Measurements from ENCODE around the gene RUNDC1. TPM values are rescaled to one million over a fixed set of nuclear protein-coding genes. Genes with fewer than 3 reads are reported as not detected.

Gene RUNDC1
- total RNA-seq (2022; extraction: Qiagen RNA extraction), result 19.0 to 20.1 TPM (median 19.6 TPM) in 5 replicates

GRCh38 chr17:42980274-42980765 lies at the start of gene RUNDC1:
Gene RUNDC1, plus strand, starts transcription at chr17:42980565. Its CDS starts 12 bp downstream, at chr17:42980577.

GRCh38 chr17:42964161-42964932 lies 16.0 kb upstream of the RUNDC1 start, which contains the start of gene AARSD1:
Gene AARSD1, minus strand, starts transcription at chr17:42964454. Its CDS starts 14 bp downstream, at chr17:42964440.

GRCh38 chr17:42979511-42980273 lies 673 bp upstream of the RUNDC1 start, which contains the start of gene PTGES3L:
Gene PTGES3L, minus strand, starts transcription at chr17:42980080. Its CDS starts 27 bp downstream, at chr17:42980053.

GRCh38 chr17:42997984-42998938 lies 17.9 kb downstream of the RUNDC1 start, which contains the start of gene RPL27:
Gene RPL27, plus strand, starts transcription at chr17:42998419. Its CDS starts 332 bp downstream, at chr17:42998751.

GRCh38 chr17:43006639-43007551 lies 26.5 kb downstream of the RUNDC1 start, which contains the start of gene IFI35:
Gene IFI35, plus strand, starts transcription at chr17:43006784. Its CDS starts 164 bp downstream, at chr17:43006948.

GRCh38 chr17:43021741-43022512 lies 41.6 kb downstream of the RUNDC1 start, which contains the start of gene VAT1:
Gene VAT1, minus strand, starts transcription at chr17:43022385. Its CDS starts 63 bp downstream, at chr17:43022322.

GRCh38 chr17:43024407-43025289 lies 44.3 kb downstream of the RUNDC1 start, which contains the start of gene RND2:
Gene RND2, plus strand, starts transcription at chr17:43025231. Its CDS starts 117 bp downstream, at chr17:43025348.

Other genes with a start within 250 kb of the RUNDC1 start
- gene EZH1, start 235.5 kb upstream of the RUNDC1 start, total RNA-seq (2022; extraction: Qiagen RNA extraction), result 8.9 to 13.0 TPM (median 11.9 TPM) in 5 replicates
- 0.51 to 1.3 TPM (median 1.2 TPM) in 5 replicates for gene RAMP2, start 219.3 kb upstream of the RUNDC1 start, total RNA-seq (2022; extraction: Qiagen RNA extraction)
- 123 to 126 TPM (median 124 TPM) in 5 replicates for gene VPS25, start 207.1 kb upstream of the RUNDC1 start, total RNA-seq (2022; extraction: Qiagen RNA extraction)
- 0.91 to 1.6 TPM (median 1.2 TPM) in 5 replicates for gene WNK4, start 200.0 kb upstream of the RUNDC1 start, total RNA-seq (2022; extraction: Qiagen RNA extraction)
- 112 to 138 TPM (median 133 TPM) in 5 replicates for gene COA3, start 181.9 kb upstream of the RUNDC1 start, total RNA-seq (2022; extraction: Qiagen RNA extraction)
- 0.03 to 0.06 TPM (median 0.04 TPM) in 4 of 5 replicates, not detected in the other for gene CNTD1, start 181.7 kb upstream of the RUNDC1 start, total RNA-seq (2022; extraction: Qiagen RNA extraction)
- gene BECN1, start 156.3 kb upstream of the RUNDC1 start, total RNA-seq (2022; extraction: Qiagen RNA extraction), result 78.1 to 101 TPM (median 79.7 TPM) in 5 replicates
- 220 to 295 TPM (median 223 TPM) in 5 replicates for gene PSME3, start 147.2 kb upstream of the RUNDC1 start, total RNA-seq (2022; extraction: Qiagen RNA extraction)
- 1.7 to 2.7 TPM (median 1.8 TPM) in 5 replicates for gene AOC2, start 136.0 kb upstream of the RUNDC1 start, total RNA-seq (2022; extraction: Qiagen RNA extraction)
- 1.0 to 1.6 TPM (median 1.3 TPM) in 5 replicates for gene AOC3, start 129.4 kb upstream of the RUNDC1 start, total RNA-seq (2022; extraction: Qiagen RNA extraction)
- 0.02 to 0.04 TPM (median 0.03 TPM) in 3 of 5 replicates, not detected in the others for gene G6PC1, start 79.8 kb upstream of the RUNDC1 start, total RNA-seq (2022; extraction: Qiagen RNA extraction)
- gene AARSD1, start 16.1 kb upstream of the RUNDC1 start, total RNA-seq (2022; extraction: Qiagen RNA extraction), result 52.3 to 58.2 TPM (median 56.4 TPM) in 5 replicates
- 0.63 to 1.3 TPM (median 0.87 TPM) in 5 replicates for gene PTGES3L, start 485 bp upstream of the RUNDC1 start, total RNA-seq (2022; extraction: Qiagen RNA extraction)
- gene RPL27, start 17.9 kb downstream of the RUNDC1 start, total RNA-seq (2022; extraction: Qiagen RNA extraction), result 2,911 to 3,334 TPM (median 2,945 TPM) in 5 replicates
- 17.3 to 20.9 TPM (median 19.0 TPM) in 5 replicates for gene IFI35, start 26.2 kb downstream of the RUNDC1 start, total RNA-seq (2022; extraction: Qiagen RNA extraction)
- 228 to 248 TPM (median 238 TPM) in 5 replicates for gene VAT1, start 41.8 kb downstream of the RUNDC1 start, total RNA-seq (2022; extraction: Qiagen RNA extraction)
- gene RND2, start 44.7 kb downstream of the RUNDC1 start, total RNA-seq (2022; extraction: Qiagen RNA extraction), result 0.13 to 0.27 TPM (median 0.14 TPM) in 5 replicates
- 20.0 to 33.7 TPM (median 23.7 TPM) in 5 replicates for gene BRCA1, start 144.8 kb downstream of the RUNDC1 start, total RNA-seq (2022; extraction: Qiagen RNA extraction)
- 34.4 to 47.5 TPM (median 39.4 TPM) in 5 replicates for gene NBR1, start 190.6 kb downstream of the RUNDC1 start, total RNA-seq (2022; extraction: Qiagen RNA extraction)
- 1.0 to 1.3 TPM (median 1.1 TPM) in 5 replicates for gene TMEM106A, start 231.3 kb downstream of the RUNDC1 start, total RNA-seq (2022; extraction: Qiagen RNA extraction)
- not detected in 5 replicates for gene CCDC200, start 248.1 kb downstream of the RUNDC1 start, total RNA-seq (2022; extraction: Qiagen RNA extraction)

Measured in A549 treated with AZD2906 at 1 μM for 4 hours (cell line).